Stimulated activated CD4-positive, alpha-beta T cell treated with anti-CD3 and anti-CD28 coated beads, Interleukin-15, amount 100 ng/mL, for 24 hours (primary cell): ENCODE data around the gene ZNF629.
"Not testable (repeated sequence)": the region's sequence is repeated elsewhere in the genome, so short reads cannot be mapped to it uniquely, and the experiment has no call there.

ENCODE experiments used
- DNase-seq: peaks from one replicate; pipeline ENCODE4 v3.0.0-alpha.2; 2020

ZNF629 gene

DNA sequence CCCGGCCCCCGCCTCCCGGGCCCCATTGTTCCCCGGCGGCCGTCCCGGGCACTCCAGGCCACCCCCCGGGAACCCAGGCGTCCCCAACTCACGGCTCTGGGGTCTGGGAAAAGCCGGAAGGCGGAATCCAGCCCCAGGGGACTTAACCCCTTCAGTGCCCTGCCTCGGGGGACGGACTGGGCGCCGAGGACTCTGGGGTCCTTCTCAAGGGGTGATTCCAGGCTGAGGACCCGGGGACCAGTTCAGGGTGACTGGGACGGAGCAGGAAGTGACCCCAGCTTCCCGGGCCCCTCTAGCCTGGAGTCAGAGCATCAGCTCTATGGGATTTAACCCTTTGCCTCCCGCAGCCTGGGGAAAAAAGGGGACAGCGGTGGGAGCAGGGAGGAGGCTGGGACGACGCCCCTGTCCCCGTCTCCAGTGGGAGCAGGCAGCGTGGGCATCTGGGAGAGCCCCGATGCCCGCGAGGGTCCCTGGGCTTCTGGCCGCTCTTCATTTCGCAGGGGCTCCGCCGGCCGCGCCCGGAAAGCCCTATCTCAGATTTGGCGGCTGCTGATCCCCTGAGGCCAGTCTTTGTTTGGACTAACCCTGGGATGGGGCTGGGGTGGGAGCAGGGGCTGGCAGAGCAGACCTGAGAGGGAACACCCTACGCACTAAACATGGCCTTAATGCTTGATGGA is at the start of gene ZNF629:
Gene ZNF629, minus strand, starts transcription at position 270 of the 677 bp plus-strand sequence. CDS start 2,723 bp downstream, outside the sequence.
- DNase-seq: peak; percentile 55

DNA sequence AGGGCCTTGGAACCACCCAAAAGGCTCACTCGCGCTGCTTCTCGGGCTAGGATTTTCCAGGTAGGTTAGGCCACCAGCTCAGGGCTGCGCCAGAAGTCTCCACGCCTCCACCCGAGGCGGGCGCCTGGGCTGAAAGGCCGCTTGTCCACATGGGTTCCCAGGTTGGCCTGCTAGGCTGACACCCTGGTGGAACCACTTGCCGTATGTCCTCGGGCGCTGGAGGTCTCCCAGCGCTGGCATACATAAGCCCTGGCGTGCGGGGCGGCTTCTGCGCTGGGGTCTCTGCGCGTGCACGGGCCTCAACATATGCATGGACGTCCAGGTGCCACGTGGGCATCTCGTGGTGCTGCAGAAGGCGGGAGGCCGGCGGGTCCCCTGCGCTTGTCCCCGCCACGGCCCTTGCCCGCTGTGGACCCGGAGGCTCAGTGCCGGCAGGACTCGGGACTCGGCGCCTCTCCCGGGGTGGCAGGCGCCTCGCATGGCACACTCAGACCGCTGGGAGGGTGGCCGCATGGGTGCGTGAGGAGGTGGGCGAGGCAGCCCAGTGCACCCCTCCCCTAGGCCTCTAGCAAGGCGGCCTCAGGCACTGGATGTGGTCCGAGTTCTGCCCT is 47.2 kb upstream of the ZNF629 start:
- no peak for DNase-seq

DNA sequence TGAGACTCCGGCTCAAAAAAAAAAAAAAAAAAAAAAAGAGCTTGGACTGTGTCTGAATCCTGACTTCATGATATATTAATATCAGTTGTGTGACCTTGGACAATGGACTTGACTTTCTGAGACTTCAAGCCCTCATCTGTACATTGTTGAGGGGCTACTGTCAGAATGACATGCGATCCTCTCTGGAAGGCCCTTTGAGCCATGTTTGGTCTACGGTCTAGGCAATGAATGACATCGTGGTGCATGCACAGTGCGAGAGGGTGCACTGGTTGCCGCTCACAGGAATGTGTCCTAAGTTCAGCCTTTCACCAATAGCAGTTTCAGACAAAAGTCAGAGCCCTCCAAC is 43.0 kb upstream of the ZNF629 start:
- DNase-seq: no peak

DNA sequence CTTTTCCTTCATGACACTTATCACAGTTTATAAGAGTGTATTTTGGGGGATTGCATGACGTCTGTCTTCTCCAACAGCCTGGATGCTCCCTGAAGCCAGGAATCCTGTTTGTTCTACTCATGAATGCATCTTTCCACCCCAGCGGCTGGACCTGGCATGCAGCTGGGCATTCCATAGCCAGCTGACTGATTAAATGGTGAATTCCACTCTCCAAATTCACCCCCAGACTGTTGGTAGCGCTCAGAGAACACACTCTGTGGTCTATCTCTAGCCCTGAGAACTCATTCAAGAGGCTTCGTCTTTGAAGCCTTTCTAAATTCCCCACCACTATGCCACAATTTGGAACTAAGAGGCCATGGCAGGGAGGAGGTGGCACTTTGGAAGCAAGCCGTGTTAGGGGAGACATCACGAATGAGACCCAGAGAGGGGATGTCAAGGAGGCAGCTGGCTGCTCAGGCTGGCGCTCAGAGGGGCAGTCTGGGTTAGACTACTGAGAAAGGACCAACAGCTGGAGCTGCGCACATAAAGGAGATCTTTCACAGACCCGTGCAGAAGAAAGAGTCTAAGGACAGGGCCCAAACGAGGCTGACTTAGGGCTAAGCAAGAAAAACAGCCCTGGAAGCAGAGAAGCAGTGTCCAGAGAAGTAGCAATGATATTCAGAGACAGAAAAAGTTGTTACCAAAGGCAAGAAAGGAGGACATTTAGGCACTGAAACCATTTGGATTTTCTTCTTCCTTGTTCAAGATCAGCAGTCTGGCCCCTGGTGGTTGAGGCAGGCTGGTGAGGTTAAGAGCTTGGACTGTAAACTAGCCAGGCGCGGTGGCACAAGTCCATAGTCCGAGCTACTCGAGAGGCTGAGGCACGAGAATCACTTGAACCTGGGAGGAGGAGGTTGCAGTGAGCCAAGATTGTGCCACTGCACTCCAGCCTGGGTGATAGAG is 42.4 kb upstream of the ZNF629 start:
- DNase-seq: no peak

DNA sequence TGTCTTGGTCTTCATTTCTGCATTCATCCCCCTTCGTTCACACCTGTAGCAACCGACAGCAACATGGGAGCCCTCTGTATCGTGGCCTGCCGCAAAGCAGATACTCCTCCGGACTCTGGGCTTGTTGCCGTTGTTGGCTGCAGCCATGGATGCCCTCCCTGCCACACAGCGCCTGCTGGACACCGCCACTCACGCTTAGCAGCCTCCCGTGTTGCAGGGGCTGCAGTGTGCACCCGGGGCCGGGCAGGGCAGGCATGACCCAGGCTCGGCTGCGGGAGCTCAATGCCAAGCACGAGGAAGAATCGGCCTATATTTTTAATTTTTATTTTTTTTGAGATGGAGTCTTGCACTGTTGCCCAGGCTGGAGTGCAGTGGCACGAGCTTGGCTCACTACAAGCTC is 34.9 kb upstream of the ZNF629 start:
- DNase-seq: no peak

DNA sequence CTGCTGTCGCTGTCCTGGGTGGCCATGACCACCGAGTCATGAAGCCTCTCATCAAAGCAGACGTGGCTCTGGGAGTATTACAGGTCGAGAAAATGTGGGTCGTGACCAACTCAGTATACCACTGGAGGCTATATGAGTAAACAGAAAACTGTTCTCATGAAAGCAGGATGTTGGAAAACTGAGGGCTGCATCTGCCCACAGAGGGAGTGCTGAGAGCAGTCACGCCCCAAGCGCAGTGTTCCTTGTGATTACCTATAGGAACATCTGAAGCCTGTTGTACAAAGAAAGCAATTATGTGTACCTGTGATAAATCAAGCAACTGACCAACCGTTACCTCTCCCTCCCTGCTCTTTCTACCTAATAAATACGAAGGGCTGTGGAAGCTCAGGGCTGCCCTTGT is 34.4 kb upstream of the ZNF629 start:
- DNase-seq: not testable (repeated sequence)

DNA sequence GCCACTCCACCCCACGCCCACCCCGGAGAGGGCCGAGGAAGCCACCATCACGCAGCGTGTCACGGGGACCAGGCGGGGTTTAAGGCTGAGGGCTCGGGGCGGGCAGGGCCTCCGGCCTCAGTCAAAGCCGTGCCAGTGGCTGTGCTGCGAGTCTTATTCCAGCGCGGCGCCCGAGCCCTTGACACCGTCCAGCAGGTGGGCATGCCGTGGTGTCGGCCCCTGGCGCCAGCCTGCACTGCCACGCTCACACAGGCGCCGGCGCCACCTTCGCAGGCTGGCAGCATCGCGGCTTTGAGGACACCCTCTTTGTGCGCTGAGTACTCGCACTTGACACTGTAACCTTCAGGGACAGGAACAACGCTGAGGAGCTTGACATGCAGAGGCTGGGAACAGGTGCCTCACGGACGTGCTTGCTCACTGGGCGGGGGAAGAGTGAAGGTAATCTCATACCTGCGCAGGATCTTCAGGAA is 34.0 kb upstream of the ZNF629 start:
- no peak for DNase-seq

DNA sequence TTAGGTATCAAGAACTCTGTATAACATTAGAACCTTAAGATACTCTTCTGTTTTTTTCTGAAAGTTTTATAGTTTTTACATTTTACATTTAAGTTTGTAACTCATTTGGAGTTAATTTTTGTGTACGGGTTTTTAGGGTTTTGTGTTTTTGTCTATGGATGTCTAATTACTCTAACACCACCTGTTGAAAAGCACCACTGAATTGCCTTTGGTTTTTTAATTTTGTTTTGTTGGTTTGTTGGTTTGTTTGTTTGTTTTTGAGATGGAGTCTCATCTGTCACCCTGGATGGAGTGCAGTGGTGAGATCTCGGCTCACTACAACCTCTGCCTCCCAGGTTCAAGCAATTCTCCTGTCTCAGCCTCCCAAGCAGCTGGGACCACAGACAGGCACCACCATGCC is 29.8 kb upstream of the ZNF629 start:
- DNase-seq: no peak

DNA sequence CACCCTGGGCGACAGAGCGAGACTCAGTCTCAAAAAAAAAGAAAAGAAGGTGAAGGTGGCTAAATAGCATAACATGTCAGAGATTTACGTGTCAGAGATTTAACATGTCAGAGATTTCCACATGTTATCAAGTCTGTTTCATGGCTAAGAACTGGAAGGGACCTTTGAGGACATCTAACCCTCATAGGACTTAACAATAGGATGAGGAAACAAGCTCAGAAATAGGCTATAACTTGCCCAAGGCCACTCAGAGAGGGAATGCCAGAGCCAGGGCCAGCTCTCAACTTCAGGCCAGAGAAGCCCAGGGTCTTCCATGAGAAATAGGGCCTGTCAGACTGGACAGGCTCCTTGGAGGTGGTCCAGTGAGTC is 26.8 kb upstream of the ZNF629 start:
- no peak for DNase-seq

DNA sequence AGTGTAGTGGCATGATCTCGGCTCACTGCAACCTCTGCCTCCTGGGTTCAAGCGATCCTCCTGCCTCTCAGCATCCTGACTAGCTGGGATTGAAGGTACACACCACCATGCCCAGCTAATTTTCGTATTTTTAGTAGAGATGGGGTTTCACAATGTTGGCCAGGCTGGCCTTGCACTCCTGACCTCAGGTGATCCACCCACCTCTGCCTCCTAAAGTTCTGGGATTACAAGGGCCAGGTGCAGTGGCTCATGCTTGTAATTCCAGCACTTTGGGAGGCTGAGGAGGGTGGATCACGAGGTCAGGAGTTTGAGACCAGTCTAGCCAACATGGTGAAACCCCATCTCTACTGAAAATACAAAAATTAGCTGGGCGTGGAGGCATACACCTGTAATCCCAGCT is 22.7 kb upstream of the ZNF629 start:
- DNase-seq: not testable (repeated sequence)

DNA sequence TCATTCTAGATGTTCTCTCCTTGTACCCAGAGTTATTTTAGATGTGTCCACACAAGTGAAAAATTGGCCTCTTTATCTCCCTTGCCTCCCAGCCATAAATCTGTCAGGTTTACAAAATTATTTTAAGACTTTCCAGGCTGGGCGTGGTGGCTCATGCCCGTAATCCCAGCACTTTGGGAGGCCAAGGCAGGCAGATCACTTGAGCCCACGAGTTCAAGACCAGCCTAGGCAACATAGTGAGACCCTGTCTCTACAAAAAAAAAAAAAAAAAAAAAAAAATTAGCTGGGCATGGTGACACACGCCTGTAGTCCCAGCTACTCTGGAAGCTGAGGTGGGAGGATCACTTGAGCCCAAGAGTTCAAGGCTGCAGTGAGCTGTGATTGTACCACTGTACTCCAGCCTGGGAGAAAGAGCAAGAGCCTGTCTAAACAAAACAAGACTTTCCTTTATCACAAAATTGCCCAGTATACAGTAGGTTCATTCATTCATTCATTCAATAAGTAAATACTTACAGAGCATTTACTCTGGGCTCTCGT is 22.0 kb upstream of the ZNF629 start:
- not testable (repeated sequence) for DNase-seq

DNA sequence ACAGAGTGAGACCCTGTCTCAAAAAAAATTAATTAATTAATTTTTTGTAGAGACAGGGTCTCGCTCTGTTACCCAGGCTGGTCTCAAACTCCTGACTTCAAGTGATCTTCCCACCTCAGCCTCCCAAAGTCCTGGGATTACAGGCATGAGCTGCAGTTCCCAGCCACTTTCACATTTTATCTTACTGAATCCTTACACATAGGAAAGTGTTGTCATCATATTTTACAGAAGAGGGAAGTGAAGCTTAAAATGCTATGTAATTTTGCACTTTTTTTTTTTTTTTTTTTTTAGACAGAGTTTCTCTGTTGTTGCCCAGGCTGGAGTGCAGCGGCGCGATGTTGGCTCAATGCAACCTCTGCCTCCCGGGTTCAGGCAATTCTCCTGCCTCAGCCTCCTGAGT is 21.1 kb upstream of the ZNF629 start:
- DNase-seq: no peak

DNA sequence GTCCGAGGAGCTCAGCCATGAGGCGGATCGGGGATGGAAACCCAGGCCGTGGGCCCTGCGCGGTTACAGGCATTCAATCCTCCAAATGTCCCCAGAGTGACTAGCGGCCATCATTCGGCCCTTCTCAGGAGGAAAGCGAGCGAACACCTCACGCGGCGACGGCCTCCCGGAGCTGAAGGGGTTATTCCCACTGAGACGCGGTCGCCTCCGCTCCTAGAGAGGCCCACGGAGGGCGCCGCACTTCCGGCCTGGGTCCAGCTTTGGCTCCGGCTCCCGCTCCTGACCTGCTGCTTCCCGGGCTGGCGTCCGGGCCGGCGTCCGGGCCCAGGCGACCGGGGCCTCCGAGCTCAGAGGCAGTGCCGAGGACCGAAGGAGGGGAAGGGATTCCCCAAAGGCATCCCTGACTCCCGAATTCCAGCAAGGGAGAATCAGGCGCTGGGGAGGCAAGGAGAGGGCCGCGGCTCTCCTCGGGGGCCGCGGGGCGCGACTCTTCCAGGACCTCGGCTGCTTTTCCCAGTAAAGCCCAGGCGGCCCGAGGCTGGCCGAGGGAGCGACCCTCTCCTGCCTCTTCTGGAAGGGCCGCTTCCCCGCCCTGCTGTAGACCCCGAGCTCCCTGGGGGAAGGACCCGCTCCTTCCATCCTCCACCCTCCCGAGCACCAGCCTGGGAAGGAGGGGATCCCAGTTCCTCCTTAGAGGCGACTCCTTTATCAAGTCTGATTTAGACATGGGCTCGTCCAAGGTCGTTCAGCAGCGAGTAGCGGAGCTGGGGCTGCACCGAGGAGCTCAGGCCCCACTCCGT is 18.6 kb upstream of the ZNF629 start:
- peak; percentile 67 for DNase-seq

DNA sequence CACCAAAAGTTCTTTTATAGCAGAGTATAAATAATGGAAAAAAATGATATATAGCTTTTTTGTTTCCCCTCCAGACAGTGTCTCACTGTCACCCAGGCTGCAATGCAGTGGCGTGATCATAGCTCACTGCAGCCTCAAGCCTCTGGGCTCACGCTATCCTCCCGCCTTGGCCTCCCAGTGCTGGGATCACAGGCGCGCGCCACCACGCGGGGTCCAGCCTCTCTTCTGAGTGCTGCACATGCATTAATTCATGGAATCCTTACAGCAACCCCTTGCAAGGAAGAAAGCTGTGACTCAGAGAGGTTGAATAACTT is 18.0 kb upstream of the ZNF629 start:
- DNase-seq: no peak

DNA sequence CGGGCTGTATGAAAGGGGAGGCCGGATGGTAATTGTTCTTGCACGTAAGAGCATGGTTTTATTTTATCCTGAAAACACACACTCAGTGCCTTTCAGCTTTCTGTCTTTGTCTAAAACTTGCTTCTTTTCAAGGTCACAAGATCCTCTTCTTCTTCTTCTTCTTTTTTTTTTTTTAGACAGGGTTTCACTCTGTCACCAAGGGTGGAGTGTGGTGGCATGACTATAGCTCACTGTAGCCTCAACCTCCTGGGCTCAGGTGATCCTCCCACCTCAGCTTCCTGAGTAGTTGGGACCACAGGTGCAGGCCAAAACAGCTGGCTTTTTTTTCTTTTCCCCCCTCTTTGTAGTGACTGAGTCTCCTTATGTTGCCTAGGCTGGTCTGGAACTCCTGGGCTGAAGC is 15.9 kb upstream of the ZNF629 start:
- no peak for DNase-seq

DNA sequence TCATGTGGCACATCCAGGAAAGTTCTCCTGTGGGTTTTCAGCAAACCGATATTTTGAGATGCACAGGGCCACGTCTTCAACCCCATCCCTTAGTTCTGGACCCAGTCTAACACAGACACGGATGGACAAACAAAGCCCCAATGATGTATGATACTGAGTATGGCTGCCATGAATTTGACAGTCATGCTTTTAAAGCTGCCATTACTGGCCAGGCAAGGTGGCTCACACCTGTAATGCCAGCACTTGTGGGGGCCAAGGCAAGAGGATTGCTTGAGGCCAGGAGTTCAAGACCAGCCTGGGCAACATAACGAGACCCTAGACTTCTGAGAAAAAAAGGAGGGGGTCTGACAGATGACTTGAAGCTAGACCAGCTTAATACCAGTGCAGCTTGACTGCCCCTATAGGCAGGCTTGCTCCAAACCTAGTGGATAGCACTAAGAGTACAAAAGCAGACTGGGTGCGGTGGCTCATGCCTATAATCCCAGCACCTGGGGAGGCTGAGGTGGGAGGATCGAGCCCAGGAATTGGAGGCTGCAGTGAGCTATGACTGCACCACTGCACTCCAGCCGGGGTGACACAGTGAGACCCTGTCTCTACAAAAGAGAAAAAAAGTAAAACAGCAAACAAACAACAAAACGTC is 10.8 kb upstream of the ZNF629 start:
- no peak for DNase-seq

DNA sequence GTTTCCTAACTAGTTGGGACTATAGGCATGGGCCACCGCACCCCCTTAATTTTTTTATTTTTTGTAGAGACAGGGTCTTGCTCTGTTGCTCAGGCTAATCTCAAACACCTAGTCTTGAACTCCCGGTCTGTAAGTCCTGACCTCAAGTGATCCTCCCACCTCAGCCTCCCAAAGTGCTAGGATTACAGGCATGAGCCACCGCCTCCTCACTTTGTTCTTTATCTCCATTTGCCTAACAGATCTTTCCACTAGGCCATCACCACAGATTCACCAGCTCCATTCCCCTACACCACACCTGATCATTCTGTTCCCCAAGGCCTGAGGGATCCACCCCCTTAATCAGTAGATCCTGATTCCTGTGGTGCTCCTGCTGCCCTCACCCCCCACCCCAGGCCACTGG is 7.6 kb upstream of the ZNF629 start:
- no peak for DNase-seq

DNA sequence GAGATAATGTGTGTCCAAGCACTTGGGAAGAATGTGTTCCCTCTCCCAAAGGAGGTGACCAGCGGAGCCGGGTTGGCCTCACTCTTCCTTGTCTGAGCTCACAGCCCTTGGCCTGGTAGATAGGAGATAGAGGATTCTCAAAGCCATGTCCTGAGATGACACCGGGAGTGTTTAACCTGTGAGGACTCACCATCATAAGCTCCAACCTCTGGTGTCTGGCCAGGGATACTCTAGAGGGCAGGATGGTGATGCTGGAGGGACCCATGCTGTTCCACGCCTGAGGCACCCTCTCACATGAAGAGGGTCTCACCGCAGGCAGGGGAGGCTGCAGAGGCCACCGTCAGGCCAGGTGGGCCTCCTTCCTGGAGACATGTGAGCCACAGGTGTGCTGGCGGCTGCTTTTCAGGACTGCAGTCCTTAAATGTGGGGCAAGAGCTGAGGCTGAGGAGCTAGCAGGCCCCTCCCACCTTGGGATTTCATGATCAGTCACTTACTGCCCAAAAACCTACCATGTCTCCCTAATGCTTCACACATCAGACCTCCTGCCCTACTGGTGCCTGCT is 6.6 kb upstream of the ZNF629 start:
- DNase-seq: no peak

DNA sequence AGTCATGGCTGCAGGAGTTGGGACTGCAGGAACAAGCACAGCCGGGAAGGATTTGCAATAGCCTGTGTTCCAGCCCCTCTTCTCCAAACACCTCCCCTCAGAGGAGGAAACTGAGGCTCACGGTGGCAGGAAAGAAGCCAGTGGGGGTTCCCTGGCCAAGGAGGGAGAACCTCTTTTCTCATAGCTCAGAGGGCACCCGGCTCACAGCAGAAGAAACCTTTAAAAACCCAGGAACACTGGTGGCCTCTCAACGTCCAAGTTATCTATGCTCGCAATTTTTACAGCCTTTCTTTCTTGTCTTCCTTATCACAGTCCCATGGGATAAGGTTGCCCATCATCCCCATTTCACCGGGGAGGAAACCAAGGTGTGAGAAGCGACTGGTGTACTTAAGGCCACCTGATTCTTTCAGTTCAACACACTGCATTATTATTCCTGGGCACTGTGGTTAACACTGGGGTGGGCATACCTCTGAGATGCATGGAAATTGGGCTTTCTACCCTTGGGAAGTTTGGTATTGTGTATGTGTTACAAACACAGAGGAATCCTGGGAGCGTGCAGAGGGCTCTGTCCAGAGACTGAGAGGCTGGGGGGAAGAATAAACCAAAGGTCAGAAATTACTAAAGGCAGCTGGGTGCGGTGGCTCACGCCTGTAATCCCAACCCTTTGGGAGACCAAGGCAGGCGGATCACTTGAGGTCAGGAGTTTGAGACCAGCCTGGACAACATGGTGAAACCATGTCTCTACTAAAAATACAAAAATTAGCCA is 791 bp upstream of the ZNF629 start:
- no peak for DNase-seq

DNA sequence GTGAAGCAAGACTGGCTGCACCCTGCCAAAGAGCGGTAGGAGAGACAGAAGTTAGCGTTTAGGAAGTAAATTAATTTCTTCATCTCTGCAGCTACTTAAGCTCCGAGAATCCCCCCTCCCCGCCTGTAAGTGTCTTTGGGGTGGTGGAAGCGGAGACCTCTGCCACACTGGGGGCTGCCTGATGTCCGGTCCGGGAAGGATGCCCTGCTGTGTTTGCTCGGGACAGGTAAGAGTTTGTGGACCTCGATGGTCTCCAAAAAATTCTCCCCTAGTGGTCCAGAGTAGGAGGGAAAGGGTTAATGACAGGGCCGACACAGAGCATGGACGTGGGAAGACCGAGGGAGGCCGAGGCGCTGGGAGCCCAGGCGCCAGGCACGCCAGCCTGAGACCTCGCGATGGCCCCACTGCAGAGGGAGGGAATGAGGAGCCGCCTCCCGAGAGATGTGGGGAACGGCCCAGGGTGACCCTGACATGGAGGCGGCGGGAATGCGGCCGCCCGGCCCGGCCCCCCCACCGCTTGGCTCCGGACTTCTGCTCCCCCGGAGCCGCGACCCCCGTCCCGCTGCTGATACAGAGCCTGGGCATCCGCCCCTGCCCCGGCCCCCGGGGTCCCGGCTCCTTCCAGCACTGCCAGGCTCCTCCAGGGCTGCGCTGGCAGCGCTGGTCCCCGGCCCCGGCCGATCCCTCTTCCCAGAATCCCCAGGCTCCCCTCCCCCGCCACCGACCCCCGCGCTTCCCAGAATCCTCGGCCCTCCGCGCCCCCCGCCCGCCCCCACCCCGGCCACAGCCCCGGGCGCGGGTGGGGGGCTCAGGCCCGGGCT is 680 bp downstream of the ZNF629 start:
- peak; percentile 41 for DNase-seq
